C1 segment of cervical spinal cord (tissue), 14 donors: ENCODE data around the gene LYZL2.
"Not testable (repeated sequence)": the region's sequence is repeated elsewhere in the genome, so short reads cannot be mapped to it uniquely, and the experiment has no call there.

ENCODE experiments used
- DNase-seq, 14 donors: peaks; one replicate each; lab custom pipeline; 2025; lab: John Stamatoyannopoulos, UW

The LYZL2 gene

GRCh38 chr10:30594077-30594476 lies 35.5 kb downstream of the LYZL2 start:
- DNase-seq = no peak

GRCh38 chr10:30592770-30593169 lies 36.8 kb downstream of the LYZL2 start:
- not testable (repeated sequence) for DNase-seq

GRCh38 chr10:30591249-30591670 lies 38.3 kb downstream of the LYZL2 start:
- DNase-seq = peak in 5 of 14 donors; percentile 1 to 23 (median 12)

- DNase-seq = no peak
Measured at GRCh38 chr10:30589441-30589840, 40.1 kb downstream of the LYZL2 start.

- DNase-seq = peak in 3 of 14 donors; percentile 2 to 9 (median 8)
Measured at GRCh38 chr10:30587522-30588031, 42.0 kb downstream of the LYZL2 start.

GRCh38 chr10:30586828-30587227 lies 42.7 kb downstream of the LYZL2 start:
- no peak for DNase-seq

- peak in 9 of 14 donors; percentile 9 to 37 (median 20) for DNase-seq
Measured at GRCh38 chr10:30583778-30584415, 45.7 kb downstream of the LYZL2 start.

- DNase-seq = peak in 2 of 14 donors; percentile 11 to 12
Measured at GRCh38 chr10:30581779-30582380, 47.7 kb downstream of the LYZL2 start.

GRCh38 chr10:30580676-30581075 lies 48.9 kb downstream of the LYZL2 start:
- no peak for DNase-seq

- DNase-seq = no peak
Measured at GRCh38 chr10:30580241-30580640, 49.3 kb downstream of the LYZL2 start.

GRCh38 chr10:30579574-30579973 lies 50.0 kb downstream of the LYZL2 start:
- no peak for DNase-seq

- DNase-seq = no peak
Measured at GRCh38 chr10:30577048-30577447, 52.5 kb downstream of the LYZL2 start.

GRCh38 chr10:30576641-30577040 lies 52.9 kb downstream of the LYZL2 start:
- DNase-seq = no peak

- no peak for DNase-seq
Measured at GRCh38 chr10:30574432-30574796, 55.1 kb downstream of the LYZL2 start.

GRCh38 chr10:30573721-30574431 lies 55.7 kb downstream of the LYZL2 start:
- DNase-seq = no peak

- no peak for DNase-seq
Measured at GRCh38 chr10:30565449-30565848, 64.1 kb downstream of the LYZL2 start.

- no peak for DNase-seq
Measured at GRCh38 chr10:30562787-30563186, 66.8 kb downstream of the LYZL2 start.
